ENCODE data around the gene C1orf174. TPM values are rescaled to one million over a fixed set of nuclear protein-coding genes. Genes with fewer than 3 reads are reported as not detected.

Gene C1orf174
- total RNA-seq, 1 donor from 2014 or later, result 36.8 TPM

DNA sequence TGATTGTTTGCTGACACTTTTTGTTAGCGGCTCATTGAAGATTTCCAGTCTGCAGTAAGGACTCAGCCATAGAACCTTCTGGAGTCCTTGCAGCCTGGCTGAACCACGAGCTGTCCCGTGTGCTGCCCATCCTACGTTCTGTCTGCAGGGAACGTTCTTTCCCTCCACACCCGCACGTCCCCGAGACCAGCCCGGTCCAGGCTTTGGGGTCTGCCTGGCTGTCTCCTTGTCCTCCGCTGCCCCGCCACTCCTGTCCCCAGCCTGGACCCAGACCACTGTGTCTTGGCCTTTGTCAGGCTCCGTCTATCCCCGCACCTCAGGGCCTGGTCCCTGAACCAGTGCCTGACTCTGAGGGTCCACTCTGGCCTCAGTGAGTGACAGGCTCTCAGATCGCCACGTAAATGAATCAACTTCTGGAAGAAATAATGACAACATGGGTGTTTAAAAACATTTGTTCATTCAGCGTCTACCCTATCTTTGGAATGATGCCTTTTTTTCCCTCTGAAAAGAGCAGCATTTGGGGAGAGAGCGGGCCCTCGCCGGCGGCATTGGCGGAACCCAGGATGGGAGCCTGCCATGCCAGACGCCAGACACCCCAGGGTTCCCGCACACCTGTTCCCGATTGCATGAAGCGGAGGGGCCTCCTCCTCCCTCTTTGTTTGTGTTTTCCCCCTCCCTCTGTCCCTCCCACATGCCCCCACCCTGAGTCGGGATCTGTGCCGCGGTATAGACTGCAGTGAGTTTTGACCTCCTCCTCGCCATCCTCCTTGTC, 43.9 kb upstream of the C1orf174 start:
- peaks cover 20% of the 10 kb centered on the region for H3K4me1 Mint-ChIP-seq
- TF ChIP-seq, protein P1, sequence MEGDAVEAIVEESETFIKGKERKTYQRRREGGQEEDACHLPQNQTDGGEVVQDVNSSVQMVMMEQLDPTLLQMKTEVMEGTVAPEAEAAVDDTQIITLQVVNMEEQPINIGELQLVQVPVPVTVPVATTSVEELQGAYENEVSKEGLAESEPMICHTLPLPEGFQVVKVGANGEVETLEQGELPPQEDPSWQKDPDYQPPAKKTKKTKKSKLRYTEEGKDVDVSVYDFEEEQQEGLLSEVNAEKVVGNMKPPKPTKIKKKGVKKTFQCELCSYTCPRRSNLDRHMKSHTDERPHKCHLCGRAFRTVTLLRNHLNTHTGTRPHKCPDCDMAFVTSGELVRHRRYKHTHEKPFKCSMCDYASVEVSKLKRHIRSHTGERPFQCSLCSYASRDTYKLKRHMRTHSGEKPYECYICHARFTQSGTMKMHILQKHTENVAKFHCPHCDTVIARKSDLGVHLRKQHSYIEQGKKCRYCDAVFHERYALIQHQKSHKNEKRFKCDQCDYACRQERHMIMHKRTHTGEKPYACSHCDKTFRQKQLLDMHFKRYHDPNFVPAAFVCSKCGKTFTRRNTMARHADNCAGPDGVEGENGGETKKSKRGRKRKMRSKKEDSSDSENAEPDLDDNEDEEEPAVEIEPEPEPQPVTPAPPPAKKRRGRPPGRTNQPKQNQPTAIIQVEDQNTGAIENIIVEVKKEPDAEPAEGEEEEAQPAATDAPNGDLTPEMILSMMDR (conservative IDR thresholded peaks at IDR 0.05), result no peak
- no peak overlapping the region for H3K4me3 Mint-ChIP-seq
- no peak for DNase-seq (ENCODE audit: low read depth, low spot score)
- H3K9me3 Mint-ChIP-seq, result peaks cover 2% of the 10 kb centered on the region
- H3K36me3 Mint-ChIP-seq (ENCODE audit: low read depth), result no peaks in the 10 kb centered on the region
- H3K27me3 Mint-ChIP-seq (ENCODE audit: low read depth), result peaks cover 12% of the 10 kb centered on the region
- peak overlapping the region; percentile 51 for H3K27ac Mint-ChIP-seq (ENCODE audit: unreplicated experiment)

DNA sequence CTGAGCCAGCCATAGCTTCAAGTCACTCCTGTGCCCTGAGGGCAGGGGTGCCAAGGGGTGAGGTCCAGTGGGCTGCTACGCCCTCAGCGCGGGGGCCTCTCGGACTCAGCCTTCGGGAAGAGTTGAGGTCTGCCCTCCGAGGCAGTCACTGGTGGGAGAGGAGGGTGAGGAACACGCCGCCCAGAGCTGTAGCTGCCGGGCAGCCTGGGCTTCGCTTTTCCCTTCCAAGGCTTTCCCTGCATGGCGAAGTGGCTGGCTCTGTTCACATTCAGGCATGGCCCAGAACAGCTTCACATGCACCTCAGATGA, 43.0 kb upstream of the C1orf174 start:
- peak overlapping the region; percentile 51 for H3K27ac Mint-ChIP-seq (ENCODE audit: unreplicated experiment)
- H3K36me3 Mint-ChIP-seq (ENCODE audit: low read depth), result peaks cover 4% of the 10 kb centered on the region
- peaks cover 20% of the 10 kb centered on the region for H3K4me1 Mint-ChIP-seq
- H3K4me3 Mint-ChIP-seq, result no peak overlapping the region
- DNase-seq (ENCODE audit: low read depth, low spot score), result no peak
- H3K27me3 Mint-ChIP-seq (ENCODE audit: low read depth), result peaks cover 12% of the 10 kb centered on the region
- TF ChIP-seq, protein P1 (conservative IDR thresholded peaks at IDR 0.05), result no peak
- H3K9me3 Mint-ChIP-seq, result no peaks in the 10 kb centered on the region

GRCh38 chr1:3942416-3943122, 42.5 kb upstream of the C1orf174 start:
- Mint-ChIP-seq H3K27ac (ENCODE audit: unreplicated experiment) (no peak overlapping the region), H3K36me3 (ENCODE audit: low read depth) (peaks cover 4% of the 10 kb centered on the region), H3K9me3 (no peaks in the 10 kb centered on the region), H3K27me3 (ENCODE audit: low read depth) (peaks cover 12% of the 10 kb centered on the region), H3K4me1 (peaks cover 20% of the 10 kb centered on the region), H3K4me3 (no peak overlapping the region)
- TF ChIP-seq, protein P1 (conservative IDR thresholded peaks at IDR 0.05), result no peak
- DNase-seq (ENCODE audit: low read depth, low spot score), result no peak

DNA sequence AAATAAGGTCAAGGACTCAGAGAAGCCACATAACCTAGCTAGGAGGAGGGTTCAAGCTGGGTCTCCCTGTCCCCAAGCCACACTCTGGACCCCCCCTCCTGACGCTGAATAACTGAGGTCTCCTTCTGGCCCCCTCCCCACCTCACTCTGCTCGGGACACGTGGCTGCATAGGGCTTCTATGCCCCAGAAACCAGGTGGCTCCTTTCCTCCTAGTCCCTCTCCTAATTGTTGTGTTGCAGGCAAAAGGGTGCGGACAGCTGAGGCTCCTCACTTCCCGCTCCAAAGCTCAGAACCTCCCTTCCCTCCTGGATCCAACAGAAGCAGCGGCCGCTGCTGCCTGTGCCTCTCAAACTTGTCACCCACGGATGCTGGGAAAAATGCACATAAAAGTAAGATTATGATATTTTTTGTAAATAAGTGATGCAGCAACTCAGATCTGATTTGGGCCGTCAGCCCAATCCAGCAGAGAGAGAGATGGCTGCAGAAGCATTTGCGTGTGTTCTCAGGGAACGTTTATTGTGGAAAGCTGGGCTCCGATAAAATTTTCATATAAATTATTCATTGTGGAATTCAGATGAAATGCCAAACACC, 40.8 kb upstream of the C1orf174 start:
- Mint-ChIP-seq H3K4me3 (no peak overlapping the region), H3K36me3 (ENCODE audit: low read depth) (peaks cover 4% of the 10 kb centered on the region), H3K4me1 (peaks cover 20% of the 10 kb centered on the region), H3K27ac (ENCODE audit: unreplicated experiment) (peak overlapping the region; percentile 19), H3K27me3 (ENCODE audit: low read depth) (peaks cover 14% of the 10 kb centered on the region), H3K9me3 (peaks cover 3% of the 10 kb centered on the region)
- TF ChIP-seq, protein P1 (conservative IDR thresholded peaks at IDR 0.05), result no peak
- DNase-seq (ENCODE audit: low read depth, low spot score), result no peak

DNA sequence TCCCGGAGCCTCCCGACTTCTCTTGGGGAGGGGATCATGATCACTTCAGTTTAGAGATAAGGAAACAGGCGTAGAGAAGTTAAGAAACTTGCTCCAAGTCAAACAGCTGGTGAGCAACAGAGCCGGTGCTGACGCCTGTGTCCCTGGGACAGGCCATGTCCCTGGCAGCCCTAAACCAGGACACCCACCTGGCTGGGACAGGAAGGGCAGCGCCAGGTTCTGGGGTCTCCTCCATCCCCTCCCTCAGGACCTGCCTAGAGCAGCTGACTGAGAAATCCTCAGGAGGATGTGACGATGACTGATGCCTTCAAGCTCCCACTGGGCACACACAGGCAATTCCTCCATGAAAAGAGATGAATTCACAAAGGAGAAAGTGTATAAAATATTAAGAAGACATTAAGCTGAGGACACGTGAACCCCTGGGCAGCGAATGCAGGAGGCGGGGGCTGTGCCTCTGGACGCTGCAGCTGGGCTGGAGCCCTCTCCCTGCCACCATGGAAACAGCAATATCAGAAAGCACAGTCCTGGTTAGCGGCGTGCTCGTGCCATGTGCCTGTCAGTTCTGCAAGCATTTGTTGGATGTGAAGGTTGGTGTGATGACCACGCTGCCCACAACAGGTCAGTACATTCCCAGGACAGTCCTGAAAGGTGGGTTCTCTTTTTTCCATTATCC, 40.1 kb upstream of the C1orf174 start:
- H3K36me3 Mint-ChIP-seq (ENCODE audit: low read depth), result peaks cover 4% of the 10 kb centered on the region

More for the DNA sequence above, 40.1 kb upstream of the C1orf174 start:
- no peak overlapping the region for H3K27ac Mint-ChIP-seq (ENCODE audit: unreplicated experiment)
- DNase-seq (ENCODE audit: low read depth, low spot score), result no peak
- peaks cover 20% of the 10 kb centered on the region for H3K4me1 Mint-ChIP-seq
- TF ChIP-seq, protein P1 (conservative IDR thresholded peaks at IDR 0.05), result no peak
- no peak overlapping the region for H3K4me3 Mint-ChIP-seq
- H3K27me3 Mint-ChIP-seq (ENCODE audit: low read depth), result peaks cover 11% of the 10 kb centered on the region
- peaks cover 5% of the 10 kb centered on the region for H3K9me3 Mint-ChIP-seq
